NAMALWA (cell line): ENCODE results near the gene OLFM3.

ENCODE experiments used
- DNase-seq: peaks from one replicate; pipeline ENCODE4 v3.0.0-alpha.2; 2015; ENCODE audit warnings: low spot score

Gene OLFM3

DNA sequence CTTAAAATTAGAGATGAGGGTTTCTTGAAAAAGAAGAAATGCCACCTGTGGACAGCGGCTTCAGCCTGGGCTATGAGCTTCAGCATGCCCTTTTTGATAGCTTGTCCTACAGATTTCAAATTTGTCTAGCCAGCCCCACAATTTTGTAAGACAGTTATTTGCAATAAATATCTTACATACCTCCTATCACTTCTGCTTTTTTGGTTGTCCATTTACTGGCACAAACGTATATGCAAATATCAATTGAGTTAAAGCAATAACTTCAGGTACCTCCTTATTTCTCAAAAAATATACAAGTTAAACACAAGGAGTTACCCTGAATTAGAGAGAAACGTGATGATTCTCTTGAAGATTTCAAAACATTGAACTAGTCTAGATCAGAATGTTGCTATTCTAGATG, 53.5 kb downstream of the OLFM3 start:
- no peak for DNase-seq

DNA sequence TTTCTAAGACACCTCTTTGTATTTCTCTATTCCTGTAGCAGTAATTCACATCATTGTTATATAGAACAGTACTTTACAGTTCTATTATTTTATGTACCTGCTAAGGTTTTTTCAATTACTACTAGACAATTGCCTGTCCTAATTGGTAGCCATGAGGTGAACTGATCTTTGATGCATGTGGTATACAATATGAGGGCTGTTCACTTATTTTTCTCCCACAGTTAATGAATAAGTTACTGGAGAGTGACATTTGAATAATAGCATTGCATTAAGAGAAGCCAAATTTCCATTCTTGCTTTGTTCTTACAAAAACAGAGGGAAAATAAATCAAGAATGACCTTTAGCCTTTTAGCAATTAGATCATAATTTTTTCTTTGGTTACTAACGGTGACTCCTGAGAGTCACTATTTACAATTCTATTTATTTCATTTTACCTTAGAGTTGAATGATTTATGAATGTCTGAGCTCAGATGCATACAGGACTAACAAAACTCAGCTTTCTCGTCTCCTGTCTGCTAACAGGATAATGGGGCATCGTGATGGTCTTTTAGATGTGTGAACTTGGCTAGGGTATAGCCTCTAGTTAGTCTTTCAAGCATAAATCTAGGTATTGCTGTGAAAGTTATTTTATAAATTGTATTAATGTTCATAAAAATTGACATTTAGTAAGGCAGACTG, 54.1 kb downstream of the OLFM3 start:
- DNase-seq: no peak

DNA sequence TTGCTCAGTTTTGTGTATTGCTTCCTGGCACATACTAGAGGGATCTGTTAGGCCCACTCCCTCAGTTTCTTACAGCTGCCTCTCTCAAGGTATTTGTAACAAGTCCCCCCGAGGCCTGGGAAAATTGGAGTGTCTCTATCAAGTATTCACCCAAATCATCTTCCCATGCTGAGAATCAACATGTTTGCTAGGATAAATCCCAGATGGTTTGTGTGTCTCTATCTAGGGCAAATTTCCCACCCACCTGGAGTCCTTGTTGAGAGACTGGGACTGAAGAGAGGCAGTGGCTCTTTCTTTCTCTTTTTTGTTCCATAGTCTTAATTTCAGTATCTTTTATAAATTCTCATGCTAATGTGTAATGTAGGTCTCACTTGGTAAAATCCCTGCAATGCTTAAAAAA, 58.0 kb downstream of the OLFM3 start:
- DNase-seq: no peak

GRCh38 chr1:101929343-101929742, 67.4 kb downstream of the OLFM3 start:
- no peak for DNase-seq

GRCh38 chr1:101928829-101929228, 67.9 kb downstream of the OLFM3 start:
- no peak for DNase-seq

GRCh38 chr1:101924700-101925099, 72.0 kb downstream of the OLFM3 start:
- no peak for DNase-seq

DNA sequence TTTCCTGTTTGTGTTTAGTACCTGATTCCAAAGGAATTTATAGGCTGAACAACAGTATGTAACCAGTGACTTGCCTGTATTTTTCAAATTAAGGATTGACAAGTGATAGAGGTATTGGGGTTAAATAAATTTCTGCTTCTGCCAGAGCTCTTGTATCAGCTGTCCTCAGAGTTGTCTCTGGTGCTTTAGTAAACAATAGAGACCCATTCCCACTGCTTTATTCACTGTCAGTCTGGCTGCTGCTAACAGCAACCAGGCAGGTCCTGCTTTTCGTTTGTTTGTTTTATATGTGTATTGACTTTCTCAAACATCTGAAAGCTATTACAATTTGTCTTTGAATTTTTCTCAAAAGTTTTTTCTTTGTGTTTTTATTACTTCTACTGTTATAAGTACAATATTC, 76.1 kb downstream of the OLFM3 start:
- DNase-seq: no peak

DNA sequence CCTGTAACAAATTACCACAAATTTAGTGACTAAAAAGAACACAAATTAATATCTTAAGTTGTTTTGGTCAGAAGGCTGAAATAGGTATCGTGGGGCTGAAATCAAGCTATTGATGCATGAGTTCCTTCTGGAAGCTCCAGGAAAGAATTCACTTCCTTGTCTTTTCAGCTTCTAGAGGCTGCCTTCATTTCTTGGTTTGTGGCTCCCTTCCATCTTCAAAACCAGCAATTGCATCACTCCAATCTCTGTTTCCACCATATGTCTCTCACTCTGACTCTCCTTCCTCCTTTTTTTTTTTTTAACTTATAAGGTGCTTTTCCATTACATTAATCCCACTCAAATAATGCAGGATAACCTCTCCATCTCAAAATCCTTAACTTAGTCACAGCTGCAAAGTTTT, 78.4 kb downstream of the OLFM3 start:
- DNase-seq: no peak

DNA sequence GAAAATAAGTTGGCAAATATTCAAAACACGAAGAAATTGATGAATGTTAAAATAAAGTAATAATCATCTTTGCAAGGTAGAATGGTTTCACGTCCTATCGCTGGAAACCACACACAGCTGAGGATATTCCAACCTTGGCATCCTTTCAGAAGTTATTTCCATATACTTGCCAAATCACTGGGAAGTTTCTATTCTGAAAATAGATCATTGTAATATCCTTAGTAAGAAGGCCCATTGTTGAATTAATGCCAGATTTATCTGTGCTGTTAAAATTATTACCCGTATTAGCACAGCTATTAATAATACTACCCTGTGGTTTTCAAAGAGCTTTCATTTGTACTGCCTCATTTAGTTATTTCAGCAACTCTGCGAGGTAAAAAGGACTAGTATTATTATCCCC, 81.1 kb downstream of the OLFM3 start:
- no peak for DNase-seq

- no peak for DNase-seq
Measured at GRCh38 chr1:101914473-101915242, 82.1 kb downstream of the OLFM3 start.

GRCh38 chr1:101911894-101912293, 84.8 kb downstream of the OLFM3 start:
- DNase-seq: no peak

GRCh38 chr1:101908980-101909379, 87.7 kb downstream of the OLFM3 start:
- no peak for DNase-seq

GRCh38 chr1:101907264-101907663, 89.5 kb downstream of the OLFM3 start:
- no peak for DNase-seq

DNA sequence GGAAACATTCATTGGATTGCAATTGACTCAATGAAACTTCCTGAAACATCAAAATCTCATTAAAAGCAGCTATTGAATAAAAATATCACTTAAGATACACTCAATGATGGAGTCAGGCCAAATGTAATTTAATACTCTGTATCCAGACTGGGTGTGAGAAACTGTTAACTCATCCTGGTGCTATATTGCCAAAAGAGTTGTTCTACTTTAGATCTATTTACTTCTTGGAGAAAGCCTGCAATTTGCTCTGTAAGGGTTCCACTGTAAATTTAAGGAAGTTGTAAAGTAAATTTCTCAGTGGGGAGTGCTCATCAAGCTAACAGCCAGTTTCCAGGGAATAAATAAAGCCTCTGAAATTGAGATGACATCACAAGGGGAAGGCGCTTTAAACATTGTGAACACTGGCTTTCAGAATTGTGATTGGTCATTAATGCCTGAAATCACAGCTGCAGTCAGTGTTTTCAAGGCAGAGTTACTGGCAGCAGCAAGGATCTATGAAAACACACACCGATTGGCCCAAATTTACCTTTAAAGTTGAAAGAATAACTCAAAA, 91.4 kb downstream of the OLFM3 start:
- DNase-seq: no peak

GRCh38 chr1:101902199-101902598, 94.5 kb downstream of the OLFM3 start:
- no peak for DNase-seq

DNA sequence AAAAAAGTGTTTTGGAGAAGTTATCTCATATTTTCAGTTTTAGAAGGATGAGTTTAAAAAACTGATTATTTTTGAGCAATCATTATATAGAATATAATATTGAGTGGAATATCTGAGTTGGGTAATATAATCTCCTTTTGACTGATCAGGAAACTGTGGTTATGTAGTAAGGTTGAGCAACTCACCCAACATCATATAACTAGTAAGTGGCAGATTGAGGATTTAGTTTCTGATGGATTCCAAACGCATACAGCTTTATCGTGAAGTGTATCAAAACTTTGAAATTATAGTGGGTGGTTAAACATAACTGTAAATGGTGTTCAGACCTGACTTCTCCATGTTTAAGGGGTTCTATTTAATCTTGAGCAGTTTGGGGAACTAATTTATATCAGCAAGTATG, 98.6 kb downstream of the OLFM3 start:
- DNase-seq: no peak

DNA sequence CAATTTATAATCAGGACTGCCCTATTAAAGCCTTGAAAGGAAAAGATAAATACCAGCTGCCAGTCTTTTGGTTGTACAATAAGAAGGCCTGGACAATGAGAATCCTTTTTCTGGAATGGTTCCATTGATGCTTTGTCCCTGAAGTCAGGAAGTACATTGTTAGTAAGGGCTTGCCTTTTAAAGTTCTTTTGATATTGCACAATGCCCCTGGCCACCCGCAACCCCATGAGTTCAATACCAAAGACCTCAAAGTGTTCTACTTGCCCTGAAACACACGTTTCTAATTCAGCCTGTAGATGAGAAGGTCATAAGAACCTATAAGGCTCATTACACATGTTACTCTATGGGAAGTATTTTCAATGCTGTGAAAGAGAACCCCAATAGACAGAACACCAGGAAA, 112.1 kb downstream of the OLFM3 start:
- DNase-seq: no peak

GRCh38 chr1:101875891-101876290, 120.8 kb downstream of the OLFM3 start:
- no peak for DNase-seq

DNA sequence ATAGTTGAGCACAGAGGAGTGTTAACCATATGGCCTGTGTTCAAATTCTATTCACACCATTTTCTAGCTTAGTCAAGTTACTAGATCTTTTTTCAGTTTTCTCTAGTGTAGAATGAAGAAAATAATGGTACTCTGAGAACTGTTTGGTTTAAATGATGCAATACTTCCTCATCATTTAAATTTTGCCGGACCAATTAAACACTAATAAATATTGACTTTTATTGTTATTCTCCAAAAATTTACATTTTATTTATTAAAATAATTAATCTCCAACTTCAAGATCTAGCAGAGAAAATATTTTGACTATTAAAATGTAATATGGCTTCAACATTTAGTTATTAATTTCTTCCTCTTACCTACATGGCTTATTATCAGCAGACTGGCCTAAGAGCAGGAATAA, 123.1 kb downstream of the OLFM3 start:
- DNase-seq: no peak

DNA sequence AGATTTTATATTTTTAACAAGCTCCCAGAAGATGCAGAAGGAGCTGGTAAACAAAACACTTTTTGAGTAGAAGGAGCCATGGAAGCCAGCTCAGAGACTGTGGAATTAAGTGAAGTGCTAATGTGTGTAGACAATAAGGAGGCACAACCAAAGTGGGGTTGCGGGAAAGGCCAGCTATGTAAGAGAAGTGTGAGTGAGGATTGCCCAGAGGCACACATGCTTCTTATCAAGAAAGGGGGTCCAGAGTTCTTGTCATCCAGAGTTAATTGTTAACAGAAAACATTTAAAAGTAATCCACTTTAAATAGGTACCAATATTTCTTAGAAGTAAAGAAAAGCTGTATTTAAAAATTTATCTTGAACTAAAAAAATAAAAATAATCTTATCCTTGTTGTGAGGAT, 136.8 kb downstream of the OLFM3 start:
- DNase-seq: no peak

GRCh38 chr1:101854271-101854670, 142.5 kb downstream of the OLFM3 start:
- no peak for DNase-seq

GRCh38 chr1:101852936-101853335, 143.8 kb downstream of the OLFM3 start:
- no peak for DNase-seq

- DNase-seq: no peak
Measured at GRCh38 chr1:101849356-101849755, 147.4 kb downstream of the OLFM3 start.

- no peak for DNase-seq
Measured at GRCh38 chr1:101847626-101848025, 149.1 kb downstream of the OLFM3 start.
